ENCODE measurements around the gene KIF5A.

Gene KIF5A

DNA sequence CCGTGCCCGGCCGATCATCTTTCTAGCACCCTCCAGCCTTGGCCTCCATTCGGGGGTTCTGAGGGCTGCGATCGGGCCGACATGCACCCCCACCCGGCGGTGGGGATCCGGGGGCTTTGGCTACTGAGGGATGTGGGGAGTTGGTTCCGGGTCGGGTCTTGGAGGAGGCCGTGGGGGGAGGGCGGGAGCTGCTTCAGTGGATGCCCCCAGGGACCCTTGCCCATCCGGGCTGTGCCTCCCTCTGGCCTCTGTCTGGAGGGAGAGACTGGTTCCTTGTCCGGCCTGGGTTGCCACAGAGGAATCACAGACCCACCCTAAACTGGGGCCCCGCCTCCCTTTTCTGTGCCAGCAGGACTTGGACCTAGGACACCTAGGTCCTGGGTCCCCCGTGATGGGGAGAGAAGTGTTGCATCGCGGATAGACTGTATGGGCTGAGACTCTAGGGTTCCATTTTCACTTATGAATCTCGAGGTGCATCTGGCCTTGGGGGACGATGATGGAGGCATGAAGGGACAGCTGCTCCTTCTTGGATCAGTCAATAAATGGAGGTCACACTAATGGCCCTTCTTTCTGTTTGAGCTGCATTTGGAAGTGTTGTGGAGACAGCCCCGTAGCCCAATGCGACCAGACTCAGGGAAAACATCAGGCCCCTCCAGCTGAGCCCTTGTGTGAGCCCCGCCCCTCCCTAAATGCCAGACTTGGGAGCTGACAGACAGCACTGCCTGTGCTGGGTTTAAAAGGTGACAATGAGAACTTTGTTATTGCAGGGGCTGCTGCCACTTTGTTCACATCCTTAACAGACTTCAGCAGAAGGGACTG is 55.4 kb downstream of the KIF5A start:
- H3K27ac ChIP-seq = no peak overlapping the region
- TF ChIP-seq, protein P1, sequence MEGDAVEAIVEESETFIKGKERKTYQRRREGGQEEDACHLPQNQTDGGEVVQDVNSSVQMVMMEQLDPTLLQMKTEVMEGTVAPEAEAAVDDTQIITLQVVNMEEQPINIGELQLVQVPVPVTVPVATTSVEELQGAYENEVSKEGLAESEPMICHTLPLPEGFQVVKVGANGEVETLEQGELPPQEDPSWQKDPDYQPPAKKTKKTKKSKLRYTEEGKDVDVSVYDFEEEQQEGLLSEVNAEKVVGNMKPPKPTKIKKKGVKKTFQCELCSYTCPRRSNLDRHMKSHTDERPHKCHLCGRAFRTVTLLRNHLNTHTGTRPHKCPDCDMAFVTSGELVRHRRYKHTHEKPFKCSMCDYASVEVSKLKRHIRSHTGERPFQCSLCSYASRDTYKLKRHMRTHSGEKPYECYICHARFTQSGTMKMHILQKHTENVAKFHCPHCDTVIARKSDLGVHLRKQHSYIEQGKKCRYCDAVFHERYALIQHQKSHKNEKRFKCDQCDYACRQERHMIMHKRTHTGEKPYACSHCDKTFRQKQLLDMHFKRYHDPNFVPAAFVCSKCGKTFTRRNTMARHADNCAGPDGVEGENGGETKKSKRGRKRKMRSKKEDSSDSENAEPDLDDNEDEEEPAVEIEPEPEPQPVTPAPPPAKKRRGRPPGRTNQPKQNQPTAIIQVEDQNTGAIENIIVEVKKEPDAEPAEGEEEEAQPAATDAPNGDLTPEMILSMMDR (conservative IDR thresholded peaks at IDR 0.05) = no peak
- TF ChIP-seq ZFX (IDR thresholded peaks at IDR 0.05) = no peak

DNA sequence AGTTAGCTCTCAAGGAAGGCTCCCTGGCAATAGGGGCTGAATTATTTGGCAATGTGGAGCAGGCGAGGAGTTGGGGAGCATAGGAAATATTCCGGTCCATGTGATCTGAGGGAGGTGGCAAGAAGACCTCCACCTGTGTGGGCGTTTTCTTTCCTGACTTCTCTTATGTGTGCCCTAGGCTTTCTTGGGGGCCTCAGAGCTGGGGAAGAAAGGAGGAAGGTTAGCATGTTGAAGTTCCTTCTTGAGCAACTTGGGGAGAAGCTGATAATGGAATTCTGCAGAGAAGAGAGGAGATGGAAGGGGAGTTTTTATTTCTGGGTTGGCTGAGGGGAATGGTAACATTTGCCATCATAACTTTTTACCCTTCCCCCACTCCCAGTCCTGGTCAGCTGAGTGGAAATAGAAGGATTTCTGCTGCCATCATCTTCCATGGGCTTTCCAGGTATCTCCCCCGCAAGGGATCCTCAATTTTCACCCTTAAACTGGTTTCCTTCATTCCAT is 56.0 kb downstream of the KIF5A start:
- TF ChIP-seq, protein P1 (conservative IDR thresholded peaks at IDR 0.05) = no peak
- no peak for TF ChIP-seq ZFX (IDR thresholded peaks at IDR 0.05)
- no peak overlapping the region for H3K27ac ChIP-seq

DNA sequence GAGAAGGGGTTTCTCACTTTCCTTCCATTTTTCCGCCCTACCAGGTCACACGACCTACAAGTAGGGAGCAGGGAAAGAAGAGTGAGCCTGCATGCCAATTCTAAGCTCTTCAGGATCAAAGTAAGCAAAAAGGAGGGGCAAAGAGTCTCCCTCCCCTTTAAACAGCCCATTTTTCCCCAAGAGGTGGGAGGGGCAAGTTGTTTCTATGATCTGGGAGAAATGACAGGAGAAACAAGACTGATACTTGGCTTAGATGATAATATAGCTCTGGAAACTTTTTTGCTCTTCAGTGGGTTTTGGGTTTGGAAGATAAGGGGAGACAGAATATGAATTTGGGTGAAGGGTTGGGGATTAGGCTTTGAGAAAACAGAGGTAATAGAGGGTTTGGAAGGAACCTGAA is 56.6 kb downstream of the KIF5A start:
- no peak for TF ChIP-seq ZFX (IDR thresholded peaks at IDR 0.05)
- TF ChIP-seq, protein P1 (conservative IDR thresholded peaks at IDR 0.05) = no peak
- no peak overlapping the region for H3K27ac ChIP-seq

DNA sequence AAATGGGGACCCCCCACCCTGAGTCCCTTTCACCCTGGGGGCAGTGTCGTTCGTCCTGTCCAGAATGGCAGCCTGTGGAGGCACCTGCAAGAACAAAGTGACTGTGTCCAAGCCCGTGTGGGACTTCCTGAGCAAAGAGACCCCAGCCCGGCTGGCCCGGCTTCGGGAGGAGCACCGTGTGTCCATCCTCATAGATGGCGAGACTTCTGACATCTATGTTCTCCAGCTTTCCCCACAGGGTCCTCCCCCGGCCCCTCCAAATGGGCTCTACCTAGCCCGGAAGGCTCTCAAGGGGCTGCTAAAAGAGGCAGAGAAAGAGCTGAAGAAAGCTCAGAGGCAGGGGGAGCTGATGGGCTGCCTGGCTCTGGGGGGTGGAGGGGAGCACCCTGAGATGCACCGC is 57.0 kb downstream of the KIF5A start:
- TF ChIP-seq ZFX (IDR thresholded peaks at IDR 0.05) = no peak
- TF ChIP-seq, protein P1 (conservative IDR thresholded peaks at IDR 0.05) = no peak
- H3K27ac ChIP-seq = no peak overlapping the region

DNA sequence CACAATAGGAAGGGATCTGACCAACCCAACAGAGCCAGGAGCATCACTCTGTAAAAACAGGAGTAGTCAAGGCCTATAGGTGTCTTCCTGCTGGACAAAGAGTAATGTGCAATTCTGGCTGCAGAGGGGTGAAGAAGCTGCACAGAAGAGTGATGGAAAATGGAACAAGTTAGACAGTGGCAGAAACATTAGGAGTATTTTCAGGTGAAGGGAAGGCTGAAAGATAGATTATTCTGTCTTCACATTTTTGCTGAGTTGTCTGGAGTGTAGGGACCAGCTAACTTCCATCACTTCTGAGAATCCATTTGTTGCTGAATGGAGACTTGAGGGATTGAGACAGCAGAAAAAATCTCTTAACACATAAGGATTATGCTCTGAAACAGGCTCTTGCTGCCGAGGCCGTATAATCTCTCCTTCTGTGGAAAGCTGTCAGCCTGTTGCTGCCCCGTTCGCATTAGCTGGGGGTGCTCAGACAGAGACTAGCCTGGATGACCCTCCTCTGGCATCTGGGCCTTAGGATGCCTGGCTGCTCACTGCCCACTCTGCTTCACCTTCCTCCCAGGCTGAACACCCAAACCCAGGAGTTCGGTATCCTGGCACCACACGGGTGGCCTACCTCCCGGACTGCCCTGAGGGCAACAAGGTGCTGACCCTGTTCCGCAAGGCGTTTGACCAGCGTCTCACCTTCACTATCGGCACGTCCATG is 58.3 kb downstream of the KIF5A start:
- TF ChIP-seq ZFX (IDR thresholded peaks at IDR 0.05) = no peak
- TF ChIP-seq, protein P1 (conservative IDR thresholded peaks at IDR 0.05) = no peak
- no peak overlapping the region for H3K27ac ChIP-seq

DNA sequence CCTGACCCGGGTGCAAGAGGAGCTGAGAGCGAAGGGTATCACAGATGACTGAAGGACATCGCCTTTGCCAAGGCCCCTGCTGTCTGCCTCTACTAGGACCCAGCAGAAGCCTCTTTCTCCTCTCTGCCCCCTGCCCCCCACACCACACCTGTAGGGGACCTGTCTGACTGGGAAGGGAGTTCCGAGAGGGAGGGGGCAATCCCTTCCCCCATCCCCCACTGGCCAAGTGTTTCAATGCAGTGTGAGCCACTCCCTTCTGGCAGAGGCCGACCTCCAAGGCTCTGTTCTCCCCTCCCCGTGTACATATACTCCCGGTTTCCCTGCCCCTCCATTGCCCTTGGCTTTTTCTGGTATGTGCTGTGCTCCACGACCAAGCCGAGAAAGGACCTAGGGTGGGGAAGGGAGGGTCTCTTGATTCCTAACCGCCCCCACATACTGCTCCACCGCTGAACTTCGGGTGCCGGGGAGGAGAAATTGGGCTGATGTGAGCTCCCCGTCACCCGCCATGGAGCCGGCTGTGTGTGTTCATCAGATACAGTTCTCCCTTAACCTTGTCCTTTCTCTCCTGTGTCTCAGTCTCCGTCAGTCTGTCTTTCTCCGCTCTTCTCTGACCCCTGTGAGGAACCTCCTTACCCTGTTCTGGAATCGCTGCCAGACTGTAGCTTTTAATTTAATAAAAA is 59.4 kb downstream of the KIF5A start:
- H3K27ac ChIP-seq = no peak overlapping the region
- TF ChIP-seq, protein P1 (conservative IDR thresholded peaks at IDR 0.05) = no peak
- TF ChIP-seq ZFX (IDR thresholded peaks at IDR 0.05) = no peak

All from C4-2B (cell line).